Activated CD8-positive, alpha-beta memory T cell treated with anti-CD3 and anti-CD28 coated beads, Interleukin-2, amount 10 ng/mL, durations not matched to agents 7 days and 5 days (primary cell): ENCODE measurements around the gene FBXO8. TPM values are rescaled to one million over a fixed set of nuclear protein-coding genes. Genes with fewer than 3 reads are reported as not detected.

Experiments used
- ATAC-seq: fragments of 150-1000 bp; cut with Tn5 transposase; one replicate; pipeline ENCODE4 v1.10.0; 2021; ENCODE audit warnings: moderate library complexity
- CTCF ChIA-PET: fragments of 350-600 bp; sonication (Branson Sonifier 250); formaldehyde crosslinking; loops from one replicate; lab custom pipeline; 2021; ENCODE audit warnings: antibody characterized with exemption; lab: Charles Lee
- DNase-seq: peaks from one replicate; pipeline ENCODE4 v3.0.0-alpha.2; 2020
- H3K27ac Mint-ChIP-seq: one replicate; pipeline ENCODE4 v1.8.0; 2021; ENCODE audit warnings: mild to moderate bottlenecking, mixed read lengths
- H3K27me3 Mint-ChIP-seq: one replicate; pipeline ENCODE4 v1.8.0; 2021; ENCODE audit warnings: mixed read lengths
- H3K36me3 Mint-ChIP-seq: one replicate; pipeline ENCODE4 v1.8.0; 2021; ENCODE audit warnings: mild to moderate bottlenecking, mixed read lengths
- H3K4me1 Mint-ChIP-seq: one replicate; pipeline ENCODE4 v1.8.0; 2021; ENCODE audit warnings: mixed read lengths
- H3K4me3 Mint-ChIP-seq: one replicate; pipeline ENCODE4 v1.8.0; 2021; ENCODE audit warnings: mild to moderate bottlenecking, moderate library complexity, mixed read lengths
- H3K9me3 Mint-ChIP-seq: one replicate; pipeline ENCODE4 v1.8.0; 2022; ENCODE audit warnings: low read depth, mixed read lengths
- total RNA-seq, 2 experiments: library from RNA; stranded (reverse); gene quantifications; one replicate each; pipeline ENCODE4 v1.2.3, GENCODE V29; 2021

FBXO8 gene
- total RNA-seq, 2 experiments from 2014 or later: 14.5 to 16.8 TPM

DNA sequence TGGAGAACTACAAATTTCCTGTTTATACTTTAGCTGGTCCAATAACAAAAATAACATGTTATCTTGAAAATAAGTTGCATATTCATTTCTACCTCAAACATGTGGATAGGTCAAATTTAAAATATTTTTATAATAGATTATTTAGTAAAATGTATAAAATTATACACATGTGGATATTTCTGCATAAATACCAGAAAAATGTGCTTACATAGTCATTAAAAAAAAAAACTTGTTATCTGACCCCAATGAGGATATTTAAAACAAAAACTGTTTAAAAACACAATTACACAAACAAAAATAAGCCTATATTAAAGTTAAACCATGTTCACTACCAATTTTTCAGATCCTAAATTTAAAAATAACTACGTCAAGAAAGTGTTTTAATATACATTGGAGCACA lies 28.1 kb downstream of the FBXO8 start:
- Mint-ChIP-seq H3K27me3 (no peaks in the 10 kb centered on the region), H3K36me3 (peaks cover 2% of the 10 kb centered on the region), H3K4me3 (no peak overlapping the region), H3K9me3 (no peaks in the 10 kb centered on the region), H3K27ac (no peak overlapping the region), H3K4me1 (no peaks in the 10 kb centered on the region)
- DNase-seq (no peak), ATAC-seq (no peak)
- CTCF ChIA-PET: no interaction called here

DNA sequence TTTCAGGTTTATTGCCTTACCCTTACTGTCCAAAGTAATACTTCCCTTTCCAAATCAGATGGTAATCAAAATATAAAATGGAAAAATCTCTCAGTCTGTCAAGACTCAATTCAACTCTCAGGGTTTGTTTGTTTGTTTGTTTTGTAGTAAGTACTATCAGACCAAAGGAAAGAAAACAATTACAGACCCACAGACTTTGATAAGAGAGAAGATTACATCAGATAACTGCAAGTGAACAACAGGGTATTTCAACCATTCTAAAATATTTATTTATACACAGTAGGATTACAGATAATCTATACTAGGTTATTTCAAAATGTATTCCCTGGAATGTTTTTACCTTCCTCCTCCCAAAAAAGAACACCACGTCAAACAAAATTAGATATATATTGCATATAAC lies 28.9 kb downstream of the FBXO8 start:
- DNase-seq: no peak
- Mint-ChIP-seq H3K27me3 (no peaks in the 10 kb centered on the region), H3K4me1 (no peaks in the 10 kb centered on the region), H3K36me3 (peaks cover 2% of the 10 kb centered on the region), H3K27ac (no peak overlapping the region), H3K4me3 (no peak overlapping the region), H3K9me3 (no peaks in the 10 kb centered on the region)
- CTCF ChIA-PET: no interaction called here
- no peak for ATAC-seq

DNA sequence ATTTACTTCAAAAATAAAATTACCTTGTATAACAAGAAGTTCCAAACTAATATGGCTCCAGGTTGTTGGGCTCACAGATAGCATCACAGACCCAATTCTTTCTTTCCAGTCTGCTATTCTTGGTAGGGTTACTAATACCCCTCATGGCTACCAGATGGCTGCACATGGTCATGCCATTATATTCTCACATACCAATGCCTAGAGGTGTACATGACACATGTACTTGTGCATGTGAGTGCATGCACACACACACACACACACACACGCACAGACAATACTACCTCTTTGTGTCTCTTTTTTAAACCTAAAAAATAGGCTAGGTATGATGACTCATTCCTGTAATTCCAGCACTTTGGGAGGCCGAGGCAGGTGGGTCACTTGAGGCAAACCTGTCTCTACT lies 31.1 kb downstream of the FBXO8 start:
- DNase-seq: no peak
- no peaks in the 10 kb centered on the region for H3K4me1 Mint-ChIP-seq
- no peak overlapping the region for H3K4me3 Mint-ChIP-seq
- no peak for ATAC-seq
- H3K9me3 Mint-ChIP-seq: no peaks in the 10 kb centered on the region
- H3K27me3 Mint-ChIP-seq: no peaks in the 10 kb centered on the region
- peaks cover 2% of the 10 kb centered on the region for H3K36me3 Mint-ChIP-seq
- CTCF ChIA-PET: interaction anchor here (1.6 kb wide), 1 partner anchor 31 kb away, joined by 8 read pairs; no protein-coding TSS in a partner anchor
- no peak overlapping the region for H3K27ac Mint-ChIP-seq

DNA sequence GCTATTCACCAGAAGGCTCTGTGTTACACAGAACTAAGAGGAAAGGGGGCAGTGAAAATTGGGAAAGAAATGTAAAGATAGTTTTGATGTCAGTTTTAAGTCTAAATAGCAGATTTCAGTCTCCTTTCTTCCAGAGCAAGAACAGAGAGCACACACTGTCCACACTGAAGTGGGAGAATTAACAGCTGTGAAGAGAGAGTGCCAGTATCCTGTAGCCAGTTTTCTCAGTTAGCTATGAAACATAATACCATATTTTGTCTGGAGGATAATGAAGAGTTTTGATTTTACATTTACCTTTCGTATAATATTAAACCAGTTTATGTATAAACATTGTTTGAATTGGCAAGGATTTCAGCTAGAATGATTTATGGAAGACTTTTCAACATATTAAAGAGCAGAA lies 35.1 kb downstream of the FBXO8 start:
- Mint-ChIP-seq H3K27ac (no peak overlapping the region), H3K36me3 (no peaks in the 10 kb centered on the region), H3K4me3 (no peak overlapping the region), H3K27me3 (no peaks in the 10 kb centered on the region), H3K4me1 (no peaks in the 10 kb centered on the region), H3K9me3 (no peaks in the 10 kb centered on the region)
- ATAC-seq (no peak), DNase-seq (no peak)
- CTCF ChIA-PET: no interaction called here

DNA sequence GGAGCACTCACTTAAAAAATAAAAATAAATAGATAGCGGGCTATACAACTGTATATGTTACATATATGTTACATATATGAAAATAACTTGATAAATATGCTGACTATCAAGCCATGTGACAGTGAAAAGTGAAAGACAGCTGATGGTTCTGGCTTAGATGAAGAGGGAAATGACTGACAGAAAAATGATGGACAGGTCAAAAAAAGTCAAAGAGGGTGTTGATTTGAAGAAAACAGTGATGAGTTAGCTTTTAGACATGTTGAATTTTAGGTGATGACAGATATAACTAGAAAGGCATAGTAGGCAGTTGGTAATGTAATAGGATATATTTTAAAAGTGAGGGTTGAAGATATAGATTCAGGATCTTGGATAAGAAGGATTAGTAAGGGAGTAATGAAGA lies 37.8 kb downstream of the FBXO8 start:
- Mint-ChIP-seq H3K36me3 (no peaks in the 10 kb centered on the region), H3K27me3 (no peaks in the 10 kb centered on the region), H3K4me3 (no peak overlapping the region), H3K9me3 (no peaks in the 10 kb centered on the region), H3K4me1 (peaks cover 3% of the 10 kb centered on the region), H3K27ac (no peak overlapping the region)
- CTCF ChIA-PET: no interaction called here
- ATAC-seq: no peak
- no peak for DNase-seq

DNA sequence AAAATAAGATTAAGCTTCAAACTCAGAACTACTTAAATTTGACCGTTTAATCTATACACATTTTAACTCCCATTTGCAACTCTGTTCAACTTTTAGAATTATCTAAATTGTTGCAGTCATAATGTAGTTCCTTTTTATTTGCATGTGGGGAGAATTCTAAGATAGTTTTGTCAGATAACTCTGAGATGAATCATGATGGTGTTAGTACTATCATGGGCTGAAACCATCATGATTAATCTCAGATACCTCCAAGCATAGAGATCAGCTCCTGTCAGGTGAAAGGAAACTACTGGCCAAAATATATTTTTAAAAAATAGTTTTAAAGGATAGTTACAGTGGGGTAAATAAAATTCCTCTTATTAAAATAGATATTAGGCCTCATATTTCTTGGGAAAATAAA lies 39.0 kb downstream of the FBXO8 start:
- Mint-ChIP-seq H3K27me3 (no peaks in the 10 kb centered on the region), H3K9me3 (no peaks in the 10 kb centered on the region), H3K4me1 (peaks cover 3% of the 10 kb centered on the region), H3K27ac (no peak overlapping the region), H3K4me3 (no peak overlapping the region), H3K36me3 (no peaks in the 10 kb centered on the region)
- CTCF ChIA-PET: interaction anchor here (0.6 kb wide), 1 partner anchor 9 kb away, joined by 3 read pairs; no protein-coding TSS in a partner anchor
- ATAC-seq (no peak), DNase-seq (no peak)

DNA sequence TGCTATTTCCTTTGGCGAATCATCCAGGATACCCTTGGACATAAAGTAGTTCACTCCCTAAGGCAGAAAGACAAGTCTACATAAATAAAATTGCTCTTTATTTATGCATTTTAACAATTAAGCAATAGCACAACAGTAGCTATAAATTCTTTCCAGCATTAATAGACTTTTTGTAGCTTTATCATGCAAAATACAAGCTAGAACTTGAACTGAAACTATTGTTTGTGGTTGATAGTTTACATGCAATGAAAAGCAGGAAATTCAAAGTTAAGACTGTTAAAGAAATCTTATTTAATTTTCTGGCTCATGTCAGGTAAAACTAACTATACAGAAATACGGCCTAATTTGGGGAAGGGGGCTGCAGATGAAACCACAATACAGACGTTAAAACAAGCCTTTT lies 42.3 kb downstream of the FBXO8 start:
- CTCF ChIA-PET: no interaction called here
- ATAC-seq (no peak), DNase-seq (no peak)
- no peaks in the 10 kb centered on the region for H3K27me3 Mint-ChIP-seq
- H3K36me3 Mint-ChIP-seq: peaks cover 4% of the 10 kb centered on the region
- H3K4me3 Mint-ChIP-seq: no peak overlapping the region
- peaks cover 3% of the 10 kb centered on the region for H3K4me1 Mint-ChIP-seq
- H3K27ac Mint-ChIP-seq: no peak overlapping the region
- no peaks in the 10 kb centered on the region for H3K9me3 Mint-ChIP-seq

DNA sequence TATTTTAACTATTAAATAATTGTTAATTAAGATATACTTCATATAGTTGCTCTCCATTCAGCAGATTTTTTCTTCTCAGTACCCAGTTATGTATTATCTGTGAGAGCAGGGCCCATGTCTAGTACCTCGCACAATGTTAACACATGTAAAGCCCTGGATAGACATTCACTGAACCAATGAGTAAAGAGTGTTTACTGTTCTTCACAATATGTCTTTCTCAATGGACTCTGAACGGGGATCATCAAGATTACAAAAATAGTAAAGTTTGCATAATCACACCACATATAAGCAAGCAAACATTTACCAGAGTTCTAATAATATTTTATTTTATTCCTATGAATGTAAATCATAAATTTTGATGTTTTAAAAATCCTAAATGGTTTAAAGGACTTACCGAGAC lies 47.1 kb downstream of the FBXO8 start:
- peaks cover 4% of the 10 kb centered on the region for H3K36me3 Mint-ChIP-seq
- CTCF ChIA-PET: no interaction called here
- H3K4me1 Mint-ChIP-seq: peaks cover 3% of the 10 kb centered on the region

DNA sequence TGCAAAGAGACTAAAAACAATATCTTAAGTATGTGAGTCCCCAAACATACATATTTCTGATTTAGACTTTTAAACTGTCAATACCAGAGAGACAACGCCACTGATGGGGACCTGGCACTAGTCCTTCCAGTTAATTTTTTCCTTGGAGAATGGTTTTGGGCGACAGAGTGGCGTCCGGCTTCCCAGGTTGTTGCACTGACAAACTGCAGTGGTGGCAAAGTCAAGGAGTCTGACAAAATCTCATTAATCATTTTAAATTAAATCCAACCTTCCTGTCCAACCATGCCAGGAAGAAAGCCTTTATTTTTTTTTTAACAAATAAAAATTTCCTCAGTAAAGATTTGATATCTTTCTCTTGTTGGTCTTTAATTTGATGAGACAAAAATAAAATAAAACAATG lies 52.8 kb downstream of the FBXO8 start:
- Mint-ChIP-seq H3K27ac (no peak overlapping the region), H3K4me3 (no peak overlapping the region), H3K4me1 (no peaks in the 10 kb centered on the region), H3K9me3 (no peaks in the 10 kb centered on the region), H3K27me3 (peaks cover 26% of the 10 kb centered on the region), H3K36me3 (no peaks in the 10 kb centered on the region)
- ATAC-seq (no peak), DNase-seq (no peak)
- CTCF ChIA-PET: no interaction called here

More for the DNA sequence above, 47.1 kb downstream of the FBXO8 start:
- DNase-seq (no peak), ATAC-seq (no peak)
- no peak overlapping the region for H3K4me3 Mint-ChIP-seq
- no peak overlapping the region for H3K27ac Mint-ChIP-seq
- H3K9me3 Mint-ChIP-seq: no peaks in the 10 kb centered on the region
- H3K27me3 Mint-ChIP-seq: no peaks in the 10 kb centered on the region

DNA sequence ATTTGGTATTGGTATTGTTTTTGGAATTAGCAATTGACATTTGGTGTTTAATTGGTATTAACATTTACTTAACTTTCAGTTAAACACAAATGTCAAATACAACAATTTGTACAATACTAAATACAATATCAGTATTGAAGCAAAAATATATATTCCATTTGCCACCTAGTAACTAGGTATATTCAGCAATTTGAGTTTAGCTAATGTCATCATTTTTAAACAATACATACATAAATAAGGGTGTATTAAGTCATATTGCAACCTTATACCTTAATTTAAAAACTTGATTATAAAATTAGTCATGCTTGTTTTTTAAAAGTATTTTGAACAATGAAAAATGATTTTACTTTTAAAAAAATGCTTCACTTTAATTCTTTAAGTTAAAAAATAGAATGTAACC lies 53.3 kb downstream of the FBXO8 start:
- H3K4me1 Mint-ChIP-seq: no peaks in the 10 kb centered on the region
- H3K27me3 Mint-ChIP-seq: peaks cover 32% of the 10 kb centered on the region
- CTCF ChIA-PET: no interaction called here
- no peak overlapping the region for H3K4me3 Mint-ChIP-seq
- H3K27ac Mint-ChIP-seq: no peak overlapping the region
- no peaks in the 10 kb centered on the region for H3K9me3 Mint-ChIP-seq
- no peak for ATAC-seq
- H3K36me3 Mint-ChIP-seq: no peaks in the 10 kb centered on the region
- no peak for DNase-seq

DNA sequence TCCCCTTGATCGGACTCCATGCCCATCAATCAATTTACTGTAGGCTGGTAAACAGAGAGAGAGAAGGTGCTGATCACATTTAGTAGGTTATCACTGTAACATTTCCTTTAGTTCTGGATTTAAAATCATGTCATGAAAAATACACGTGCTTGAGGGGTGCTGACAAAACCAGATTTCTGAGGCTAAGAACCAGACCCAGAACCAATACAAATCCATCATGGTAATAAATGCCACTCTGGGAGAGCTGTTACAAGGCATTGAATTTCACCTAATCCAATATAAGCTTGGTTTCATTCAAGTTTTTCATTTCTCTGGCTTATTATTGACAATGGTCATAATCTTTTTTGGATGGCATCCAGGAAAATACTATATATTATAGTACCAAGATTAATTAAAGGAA lies 54.5 kb downstream of the FBXO8 start:
- Mint-ChIP-seq H3K27me3 (peaks cover 32% of the 10 kb centered on the region), H3K9me3 (no peaks in the 10 kb centered on the region), H3K36me3 (no peaks in the 10 kb centered on the region), H3K4me3 (no peak overlapping the region), H3K27ac (no peak overlapping the region), H3K4me1 (no peaks in the 10 kb centered on the region)
- DNase-seq (no peak), ATAC-seq (no peak)
- CTCF ChIA-PET: interaction anchor here (1.0 kb wide), 1 partner anchor 90 kb away, joined by 5 read pairs; no protein-coding TSS in a partner anchor

DNA sequence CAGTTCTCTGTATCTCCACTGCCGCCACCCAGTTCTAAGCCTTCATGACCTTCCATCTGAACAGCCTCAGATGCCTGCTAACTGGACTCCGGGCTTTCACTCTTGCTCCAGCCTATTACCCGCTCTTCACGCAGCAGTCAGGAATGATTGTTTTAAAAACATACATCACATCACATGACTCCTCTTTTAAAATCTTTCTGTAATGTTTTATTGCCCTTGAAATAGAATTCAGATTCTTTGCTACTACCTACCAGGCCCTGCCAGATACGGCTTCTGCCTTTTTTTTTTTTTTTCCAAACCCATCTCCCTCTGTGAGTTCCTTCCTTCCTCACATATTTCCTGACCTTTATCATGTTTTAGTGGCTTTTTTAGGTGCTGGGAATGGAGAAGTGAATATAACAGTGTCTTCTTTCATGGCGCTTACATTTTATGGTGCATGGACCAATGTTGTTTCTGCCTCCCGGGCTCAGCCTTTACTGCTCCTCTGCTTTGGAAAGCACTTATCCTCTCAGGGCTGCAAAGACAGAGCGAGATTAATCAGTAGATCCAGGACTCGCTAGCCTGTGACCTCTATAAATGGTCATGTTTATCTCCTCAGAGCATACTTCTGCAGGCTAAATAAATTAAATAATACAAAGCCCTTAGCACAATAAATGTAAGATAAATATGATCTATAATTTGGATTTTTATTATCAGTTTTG lies 58.0 kb downstream of the FBXO8 start:
- no peaks in the 10 kb centered on the region for H3K36me3 Mint-ChIP-seq
- no peak for DNase-seq
- CTCF ChIA-PET: no interaction called here
- no peak for ATAC-seq
- H3K4me3 Mint-ChIP-seq: no peak overlapping the region
- H3K27me3 Mint-ChIP-seq: peaks cover 47% of the 10 kb centered on the region
- no peaks in the 10 kb centered on the region for H3K9me3 Mint-ChIP-seq
- H3K4me1 Mint-ChIP-seq: no peaks in the 10 kb centered on the region
- no peak overlapping the region for H3K27ac Mint-ChIP-seq

DNA sequence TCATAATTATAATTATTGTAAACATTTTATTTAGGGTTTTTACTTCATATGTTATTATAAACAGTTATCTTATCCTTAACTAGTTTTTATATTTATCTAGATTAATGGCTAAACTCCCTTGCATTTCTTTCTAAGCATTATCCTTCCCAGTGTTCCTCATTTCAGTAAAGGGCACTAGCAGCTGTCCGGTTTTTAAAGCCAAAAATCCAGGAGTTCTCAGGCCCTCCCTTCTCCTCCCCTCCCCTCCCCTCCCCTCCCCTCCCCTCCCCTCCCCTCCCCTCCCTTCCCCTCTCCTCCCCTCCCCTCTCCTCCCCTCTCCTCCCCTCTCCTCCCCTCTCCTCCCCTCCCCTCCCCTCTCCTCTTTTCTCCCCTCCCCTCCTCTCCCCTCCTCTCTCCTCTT lies 58.9 kb downstream of the FBXO8 start:
- Mint-ChIP-seq H3K4me3 (no peak overlapping the region), H3K36me3 (no peaks in the 10 kb centered on the region), H3K27ac (no peak overlapping the region), H3K27me3 (peaks cover 52% of the 10 kb centered on the region), H3K4me1 (no peaks in the 10 kb centered on the region), H3K9me3 (no peaks in the 10 kb centered on the region)
- CTCF ChIA-PET: interaction anchor here (1.2 kb wide), 1 partner anchor 719 kb away, joined by 4 read pairs; no protein-coding TSS in a partner anchor
- DNase-seq (no peak), ATAC-seq (no peak)

DNA sequence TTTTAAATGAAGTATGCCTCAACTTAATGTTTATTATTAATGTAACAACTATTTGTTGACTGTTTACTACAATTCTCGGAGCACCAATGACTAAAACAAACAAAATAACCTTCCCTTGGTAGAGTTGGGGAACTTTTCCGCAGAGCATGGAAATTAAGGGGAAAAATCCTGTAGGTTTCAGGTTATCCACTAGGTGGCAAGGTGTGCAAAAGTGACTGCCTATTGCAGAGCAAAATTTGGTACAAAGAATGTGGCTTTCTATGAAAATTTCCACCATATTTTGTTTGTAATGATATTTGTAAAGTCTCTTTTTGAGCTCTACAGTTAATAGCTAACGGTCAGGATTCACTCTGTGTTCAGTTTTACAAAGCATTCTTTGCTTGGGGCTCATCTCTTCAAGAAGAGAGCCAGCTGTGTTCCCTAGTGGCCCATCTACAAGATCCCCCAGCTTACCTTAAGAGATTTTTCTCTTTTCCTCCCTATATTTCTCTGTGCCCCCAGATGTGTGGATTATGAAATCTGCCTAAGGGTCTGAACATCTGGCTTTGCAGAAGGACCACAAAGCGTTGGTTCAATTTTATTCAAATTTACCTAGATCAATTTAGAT lies 61.1 kb downstream of the FBXO8 start:
- ATAC-seq (peak; percentile 45), DNase-seq (no peak)
- H3K4me3 Mint-ChIP-seq: no peak overlapping the region
- no peaks in the 10 kb centered on the region for H3K9me3 Mint-ChIP-seq
- H3K36me3 Mint-ChIP-seq: no peaks in the 10 kb centered on the region
- peaks cover 10% of the 10 kb centered on the region for H3K4me1 Mint-ChIP-seq
- CTCF ChIA-PET: interaction anchor here (1.1 to 2.3 kb wide), 2 partner anchors 30 to 96 kb away, joined by 3 to 8 read pairs; no protein-coding TSS in a partner anchor
- no peak overlapping the region for H3K27ac Mint-ChIP-seq
- H3K27me3 Mint-ChIP-seq: peaks cover 62% of the 10 kb centered on the region
